HG03060 (cell line): ENCODE results near the gene STXBP2.

Experiments used
- ATAC-seq: cut with Tn5 transposase; IDR thresholded peaks from one replicate; pipeline ENCODE4 v1.9.1; 2021; ENCODE audit warnings: low read depth, moderate number of reproducible peaks; ENCODE audit not compliant: unreplicated experiment

The STXBP2 gene

DNA sequence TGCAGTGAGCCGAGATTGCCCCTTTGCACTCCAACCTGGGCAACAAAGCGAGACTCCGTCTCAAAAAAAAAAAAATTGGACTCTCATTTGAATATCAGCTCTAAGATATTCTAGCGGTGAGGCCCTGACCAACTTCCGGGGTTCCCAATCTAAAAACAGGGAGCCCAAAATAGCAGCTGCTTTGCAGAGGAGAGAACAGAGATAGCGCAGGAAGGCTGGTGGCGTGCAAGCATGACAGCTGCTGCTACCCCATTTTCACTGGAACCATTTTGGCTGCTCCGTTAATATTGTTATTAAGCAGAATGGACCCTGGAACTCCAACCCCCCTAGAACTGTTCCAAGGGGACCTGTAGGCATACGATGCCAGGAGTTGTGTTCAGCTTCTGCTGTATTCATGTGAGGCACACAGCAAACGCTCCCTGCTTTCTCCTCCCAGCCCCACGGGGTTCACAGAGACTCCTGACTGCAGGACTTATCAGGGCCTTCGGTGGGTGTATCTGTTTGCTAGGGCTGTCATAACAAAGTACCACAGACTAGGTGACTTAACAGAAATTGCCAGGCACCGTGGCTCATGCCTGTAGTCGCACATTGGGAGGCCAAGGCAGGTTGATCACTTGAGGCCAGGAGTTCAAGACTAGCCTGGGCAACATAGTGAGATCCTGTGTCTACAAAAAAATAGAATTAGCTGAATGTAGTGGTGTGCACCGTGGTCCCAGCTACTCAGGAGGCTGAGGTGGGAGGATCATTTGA, 11.5 kb downstream of the STXBP2 start:
- no peak for ATAC-seq

DNA sequence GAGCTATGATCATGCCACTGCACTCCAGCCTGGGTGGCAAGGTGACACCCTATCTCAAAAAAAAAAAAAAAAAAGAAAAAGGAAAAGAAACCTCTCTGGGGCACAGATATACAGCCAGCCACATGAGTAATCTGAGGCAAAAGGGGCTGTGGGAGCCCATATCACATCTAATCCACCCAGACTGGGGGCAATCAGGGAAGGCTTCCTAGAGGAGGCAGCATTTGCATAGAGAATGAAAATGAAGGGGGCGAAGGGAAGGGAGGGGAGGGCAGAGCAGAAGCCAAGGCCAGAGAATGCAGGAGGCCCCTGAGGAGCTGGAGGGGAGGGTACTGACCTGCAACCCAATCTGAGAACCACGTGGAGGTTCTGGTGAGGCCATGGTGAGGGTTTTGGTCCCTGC, 13.2 kb downstream of the STXBP2 start:
- no peak for ATAC-seq

DNA sequence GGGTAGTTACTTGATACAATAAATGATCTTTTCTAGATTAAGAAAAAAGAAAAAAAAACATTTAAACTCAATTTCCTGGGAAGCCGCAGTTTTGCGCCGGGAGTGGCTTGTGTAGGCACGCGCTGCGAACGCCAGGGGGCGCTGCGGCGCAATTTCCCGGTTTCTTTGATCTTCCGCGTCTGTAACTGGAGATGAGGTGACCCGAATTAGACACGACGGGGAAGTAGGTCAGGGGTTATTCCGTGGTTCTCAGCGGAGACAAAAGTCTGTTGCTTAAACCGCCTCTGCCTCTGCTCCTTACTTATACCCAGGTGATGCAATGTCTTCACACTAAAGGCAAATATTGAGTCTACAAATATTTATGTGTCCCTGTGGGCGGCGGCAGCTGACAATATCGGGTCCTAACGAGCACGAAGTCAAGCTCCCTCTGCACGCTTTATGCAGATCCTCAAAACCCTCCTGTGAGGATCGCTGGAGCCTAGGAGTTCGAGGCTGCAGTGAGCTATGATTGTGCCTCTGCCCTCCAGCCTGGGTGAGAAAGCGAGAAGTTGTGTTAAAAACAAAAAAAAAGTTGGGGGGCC, 15.2 kb downstream of the STXBP2 start:
- no peak for ATAC-seq

DNA sequence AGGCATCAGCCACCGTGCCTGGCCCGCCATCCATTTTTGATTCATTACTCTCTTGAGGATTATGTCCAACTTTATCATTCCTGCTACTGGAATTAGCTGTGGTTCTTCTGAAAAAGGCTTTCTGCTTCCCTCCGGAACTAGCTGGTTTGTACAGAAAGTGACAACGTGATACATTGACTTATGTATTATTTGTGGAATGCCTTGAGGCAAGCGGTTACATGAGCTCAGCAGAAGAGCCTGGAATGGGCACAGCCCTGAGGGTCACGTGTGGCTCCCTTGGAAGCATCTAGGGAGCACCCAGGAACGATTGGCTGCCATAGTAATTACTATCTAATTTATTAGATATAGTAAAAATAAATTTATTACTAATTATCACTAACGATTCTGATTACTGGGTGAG, 17.5 kb downstream of the STXBP2 start:
- ATAC-seq = no peak

DNA sequence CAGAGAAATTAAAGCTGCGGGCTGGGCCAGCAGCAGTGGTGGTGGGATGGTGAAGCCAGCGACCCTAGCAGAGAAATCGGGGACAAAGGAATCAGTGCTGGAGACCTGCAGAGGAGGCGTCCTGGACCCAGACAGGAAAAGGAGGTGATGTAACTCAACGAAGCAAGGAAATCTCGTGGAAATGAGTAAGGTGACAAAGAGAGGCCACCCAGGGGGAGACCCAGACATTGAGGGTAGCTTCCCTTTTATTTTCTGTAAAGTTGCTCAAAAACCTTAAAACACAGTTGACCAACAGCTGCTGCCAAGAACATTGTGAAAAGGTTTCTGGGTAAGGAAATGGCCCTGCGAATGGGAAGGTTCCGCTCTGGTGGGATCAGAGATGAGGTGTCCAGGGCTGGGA, 18.7 kb downstream of the STXBP2 start:
- no peak for ATAC-seq

DNA sequence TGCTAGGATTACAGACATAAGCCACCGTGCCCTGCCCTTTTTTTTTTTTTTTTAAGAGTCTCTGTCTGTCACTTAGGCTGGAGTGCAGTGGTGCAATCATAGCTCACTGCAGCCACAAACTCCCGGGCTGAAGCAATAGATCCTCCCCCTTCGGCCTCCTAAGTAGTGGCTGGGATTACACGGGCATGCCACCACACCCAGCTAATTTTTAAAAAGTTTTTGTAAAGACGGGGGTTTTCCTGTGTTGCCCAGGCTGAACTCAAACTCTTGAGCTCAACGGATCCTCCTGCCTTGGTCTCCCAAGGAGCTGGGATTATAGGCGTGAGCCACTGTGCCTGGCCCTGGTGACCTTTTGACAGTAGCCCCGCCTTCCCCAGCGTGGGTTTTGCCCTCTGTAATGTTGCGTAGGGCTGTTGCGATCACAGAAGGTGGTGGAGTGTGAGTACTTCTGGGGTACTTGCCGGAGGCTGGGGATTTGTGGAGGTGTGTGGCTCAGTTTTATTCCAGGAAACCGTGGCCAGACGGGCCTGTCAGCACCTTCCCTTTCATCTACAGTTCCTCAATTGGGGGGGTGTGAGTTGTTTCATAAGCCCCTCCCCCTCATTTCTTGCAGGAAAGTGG, 20.3 kb downstream of the STXBP2 start:
- no peak for ATAC-seq

DNA sequence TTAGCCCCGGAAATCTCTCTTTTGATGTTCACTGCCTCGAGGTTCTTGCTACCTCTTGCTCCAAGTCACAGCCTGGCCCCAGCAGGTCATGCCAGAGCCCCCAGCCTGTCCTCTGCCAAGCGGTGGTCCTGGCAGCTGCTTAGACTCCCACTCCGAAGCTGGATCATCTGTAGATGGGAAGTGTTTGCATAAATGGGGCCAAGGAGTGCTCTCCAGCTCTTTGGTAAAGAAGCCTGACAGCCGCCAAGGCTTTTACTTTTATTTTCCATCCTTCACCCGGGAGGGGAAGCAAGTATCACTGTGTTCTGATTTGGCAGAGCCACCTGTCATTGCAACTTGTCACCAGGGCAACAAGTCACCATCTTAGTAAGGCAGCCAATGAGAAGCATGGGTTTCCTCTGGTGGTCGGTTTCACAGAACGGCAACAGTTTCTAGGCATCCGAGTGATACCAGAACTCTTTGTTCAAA, 21.3 kb downstream of the STXBP2 start:
- ATAC-seq = no peak

DNA sequence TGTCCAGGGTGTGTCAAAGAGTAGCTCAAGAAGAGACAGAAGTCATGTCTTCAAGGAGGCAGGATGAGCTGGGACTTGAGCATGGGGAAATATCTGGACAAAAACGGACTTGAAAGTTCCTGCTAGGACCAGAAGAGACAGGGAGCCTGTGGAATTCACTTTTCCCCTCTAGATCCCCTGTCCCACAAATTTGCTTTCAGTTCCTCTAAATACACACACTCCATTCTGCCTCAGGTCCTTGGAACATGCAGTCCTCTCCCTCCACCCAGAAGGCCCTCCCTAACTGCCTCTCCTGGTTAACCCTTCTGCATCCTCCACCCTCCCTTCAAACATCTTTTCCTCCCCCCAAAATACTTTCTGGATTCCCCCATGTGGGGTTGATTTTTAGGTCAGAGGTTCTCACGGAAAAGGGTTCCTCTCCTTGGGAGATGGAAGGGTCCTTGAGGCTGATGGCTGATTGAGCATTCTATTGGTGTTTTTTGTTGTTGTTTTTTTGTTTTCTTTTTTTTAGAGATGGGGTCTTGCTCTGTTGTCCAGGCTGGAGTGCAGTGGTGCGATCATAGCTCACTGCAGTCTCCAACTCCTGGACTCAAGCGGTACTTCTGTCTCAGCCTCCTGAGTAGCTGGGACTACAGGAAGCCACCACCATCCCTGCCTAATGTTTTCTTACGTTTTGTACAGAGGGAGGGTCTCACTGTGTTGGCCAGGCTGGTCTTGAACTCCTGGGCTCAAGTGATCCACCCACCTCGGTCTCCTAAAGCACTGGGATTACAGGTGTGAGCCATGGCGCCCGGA, 25.0 kb downstream of the STXBP2 start:
- no peak for ATAC-seq

DNA sequence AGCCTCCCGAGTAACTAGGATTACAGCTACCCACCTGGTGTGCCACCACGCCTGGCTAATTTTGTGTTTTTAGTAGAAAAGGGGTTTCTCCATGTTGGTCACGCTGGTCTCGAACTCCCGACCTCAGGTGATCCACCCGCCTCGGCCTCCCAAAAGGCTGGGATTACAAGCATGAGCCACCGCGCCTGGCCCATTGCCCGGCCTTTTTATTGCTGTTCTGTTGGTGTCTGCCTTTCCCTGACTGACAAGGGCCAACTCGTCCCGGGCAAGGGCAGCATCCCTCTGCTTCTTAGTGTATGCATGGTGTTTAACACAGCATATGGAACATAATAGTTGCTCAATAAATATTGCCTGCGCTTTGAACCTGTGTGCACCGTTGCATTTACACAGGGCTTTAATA, 25.7 kb downstream of the STXBP2 start:
- no peak for ATAC-seq

DNA sequence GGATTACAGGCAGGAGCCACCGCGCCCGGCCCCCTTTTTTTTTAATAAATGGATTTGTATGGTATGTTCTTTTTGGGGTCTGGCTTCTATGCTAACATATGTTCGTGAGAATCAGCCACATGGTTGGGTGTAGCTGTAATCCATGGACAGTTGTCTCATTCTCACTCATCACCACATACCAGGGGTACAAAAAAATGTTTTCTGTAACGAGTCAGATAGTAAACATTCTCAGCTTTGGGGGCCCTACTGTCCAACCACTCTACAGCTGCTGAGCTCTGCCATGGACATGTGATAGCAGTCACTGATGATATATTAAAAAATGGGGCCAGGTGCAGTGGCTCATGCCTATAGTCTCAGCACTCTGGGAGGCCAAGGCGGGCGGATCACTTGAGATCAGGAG, 26.8 kb downstream of the STXBP2 start:
- ATAC-seq = no peak

DNA sequence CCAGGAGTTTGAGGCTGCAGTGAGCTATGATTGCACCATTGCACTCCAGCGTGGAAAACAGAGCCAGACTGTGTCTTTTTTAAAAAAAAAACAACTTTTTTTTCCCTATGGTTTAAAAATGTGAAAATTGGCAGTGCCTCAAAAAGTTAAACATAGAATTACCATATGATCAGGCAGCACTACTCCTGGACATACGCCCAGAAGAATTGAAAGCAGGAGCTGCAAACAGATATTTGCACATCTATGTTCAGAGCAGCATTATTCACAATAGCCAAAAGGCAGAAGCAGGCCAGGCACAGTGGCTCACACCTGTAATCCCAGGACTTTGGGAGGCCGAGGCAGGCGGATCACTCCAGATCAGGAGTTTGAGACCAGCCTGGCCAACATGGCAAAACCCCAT, 28.2 kb downstream of the STXBP2 start:
- ATAC-seq = no peak

DNA sequence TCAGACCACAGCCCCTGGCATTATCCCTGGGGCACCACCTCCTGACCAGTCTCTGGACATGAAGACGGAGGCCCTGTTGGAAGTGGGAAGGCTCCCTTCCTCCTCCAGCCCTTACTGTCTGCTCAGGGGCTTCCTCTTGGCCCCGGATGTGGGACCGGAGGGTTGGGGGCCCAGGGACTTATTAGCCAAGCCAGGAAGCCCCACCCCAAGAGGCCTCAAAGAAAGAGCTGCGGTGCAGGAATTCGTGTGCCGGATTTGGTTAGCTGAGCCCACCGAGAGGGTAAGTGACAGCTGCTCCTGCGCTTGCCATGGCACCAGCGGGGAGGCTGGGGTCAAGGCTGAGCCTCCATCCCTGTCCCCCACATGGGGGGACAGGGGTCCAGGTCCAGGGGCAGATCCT, 31.9 kb downstream of the STXBP2 start, which contains the start of gene RETN:
TSS of gene RETN (plus strand) at position 208 of the 400 bp plus-strand sequence. CDS start 278 bp downstream, outside the sequence.
- no peak for ATAC-seq

DNA sequence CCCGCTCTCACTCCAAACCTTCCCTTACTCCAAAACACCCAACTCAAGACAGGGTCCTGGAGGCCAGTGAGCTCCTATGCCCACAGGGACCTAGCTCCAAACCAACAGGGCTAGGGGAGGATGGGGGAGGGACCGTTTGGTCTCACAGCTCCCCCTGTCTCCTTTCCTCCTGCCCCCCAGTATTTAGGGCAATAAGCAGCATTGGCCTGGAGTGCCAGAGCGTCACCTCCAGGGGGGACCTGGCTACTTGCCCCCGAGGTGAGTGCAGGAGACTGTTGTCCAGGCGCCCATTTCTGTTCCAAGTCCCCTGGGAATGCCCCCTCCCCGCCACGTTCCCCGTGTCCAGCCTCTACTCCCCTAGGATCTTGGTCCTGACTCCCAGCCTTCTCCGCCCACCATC, 32.7 kb downstream of the STXBP2 start:
- no peak for ATAC-seq

DNA sequence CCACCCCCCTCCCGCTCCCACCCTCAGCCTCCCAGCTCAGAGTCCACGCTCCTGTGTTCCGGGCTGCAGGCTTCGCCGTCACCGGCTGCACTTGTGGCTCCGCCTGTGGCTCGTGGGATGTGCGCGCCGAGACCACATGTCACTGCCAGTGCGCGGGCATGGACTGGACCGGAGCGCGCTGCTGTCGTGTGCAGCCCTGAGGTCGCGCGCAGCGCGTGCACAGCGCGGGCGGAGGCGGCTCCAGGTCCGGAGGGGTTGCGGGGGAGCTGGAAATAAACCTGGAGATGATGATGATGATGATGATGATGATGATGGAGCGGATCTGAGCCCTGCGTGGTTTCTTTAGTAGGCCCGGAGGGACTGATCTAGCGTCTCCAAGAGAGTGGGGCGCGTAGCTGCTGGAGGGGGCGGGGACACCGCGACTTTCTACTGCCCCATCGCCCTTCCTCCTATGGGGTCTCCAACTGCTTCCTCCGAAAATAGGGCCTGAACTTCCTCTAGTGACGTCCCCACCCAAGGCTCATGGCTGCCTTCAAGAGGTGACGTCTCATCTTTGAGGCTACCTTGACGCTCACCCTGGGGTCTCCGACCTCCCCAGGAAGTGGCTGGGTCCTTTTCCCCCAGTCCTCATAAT, 33.4 kb downstream of the STXBP2 start:
- no peak for ATAC-seq

DNA sequence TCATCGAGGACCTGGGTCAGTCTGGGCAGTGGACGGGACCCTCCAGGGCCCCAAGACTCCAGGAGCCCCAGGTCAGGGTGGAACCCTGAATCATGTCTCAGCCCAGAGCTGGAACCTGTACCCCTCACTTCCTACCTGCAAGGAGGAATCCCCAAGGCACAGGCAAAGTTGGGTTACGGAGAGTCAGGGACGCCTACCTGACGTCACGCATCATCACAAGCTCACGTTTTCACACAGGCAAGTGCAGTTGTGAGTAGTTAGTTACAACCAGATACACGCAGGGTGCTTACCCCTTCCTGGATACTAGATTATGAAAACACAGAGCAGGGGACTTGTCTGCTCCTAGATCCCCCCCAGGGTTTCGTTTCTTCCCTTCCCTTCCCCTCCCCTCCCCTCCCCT, 33.9 kb downstream of the STXBP2 start:
- no peak for ATAC-seq

DNA sequence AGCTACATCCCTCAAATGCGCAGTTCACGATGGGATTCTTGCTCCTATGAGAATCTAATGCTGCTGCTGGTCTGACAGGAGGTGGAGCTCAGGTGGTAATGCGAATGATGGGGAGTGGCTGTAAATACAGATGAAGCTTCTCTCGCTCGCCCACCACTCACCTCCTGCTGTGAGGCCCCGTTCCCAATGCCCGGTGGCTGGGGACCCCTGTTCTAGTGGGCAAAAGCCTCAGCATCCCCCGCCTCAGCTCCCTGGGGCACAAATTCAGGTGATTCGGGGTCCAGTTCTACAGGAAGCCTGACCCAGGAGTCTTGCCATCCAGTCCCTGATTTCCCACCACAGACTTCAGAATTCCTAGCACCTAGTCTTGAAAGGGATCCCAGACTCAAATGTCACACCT, 35.6 kb downstream of the STXBP2 start:
- ATAC-seq = no peak

DNA sequence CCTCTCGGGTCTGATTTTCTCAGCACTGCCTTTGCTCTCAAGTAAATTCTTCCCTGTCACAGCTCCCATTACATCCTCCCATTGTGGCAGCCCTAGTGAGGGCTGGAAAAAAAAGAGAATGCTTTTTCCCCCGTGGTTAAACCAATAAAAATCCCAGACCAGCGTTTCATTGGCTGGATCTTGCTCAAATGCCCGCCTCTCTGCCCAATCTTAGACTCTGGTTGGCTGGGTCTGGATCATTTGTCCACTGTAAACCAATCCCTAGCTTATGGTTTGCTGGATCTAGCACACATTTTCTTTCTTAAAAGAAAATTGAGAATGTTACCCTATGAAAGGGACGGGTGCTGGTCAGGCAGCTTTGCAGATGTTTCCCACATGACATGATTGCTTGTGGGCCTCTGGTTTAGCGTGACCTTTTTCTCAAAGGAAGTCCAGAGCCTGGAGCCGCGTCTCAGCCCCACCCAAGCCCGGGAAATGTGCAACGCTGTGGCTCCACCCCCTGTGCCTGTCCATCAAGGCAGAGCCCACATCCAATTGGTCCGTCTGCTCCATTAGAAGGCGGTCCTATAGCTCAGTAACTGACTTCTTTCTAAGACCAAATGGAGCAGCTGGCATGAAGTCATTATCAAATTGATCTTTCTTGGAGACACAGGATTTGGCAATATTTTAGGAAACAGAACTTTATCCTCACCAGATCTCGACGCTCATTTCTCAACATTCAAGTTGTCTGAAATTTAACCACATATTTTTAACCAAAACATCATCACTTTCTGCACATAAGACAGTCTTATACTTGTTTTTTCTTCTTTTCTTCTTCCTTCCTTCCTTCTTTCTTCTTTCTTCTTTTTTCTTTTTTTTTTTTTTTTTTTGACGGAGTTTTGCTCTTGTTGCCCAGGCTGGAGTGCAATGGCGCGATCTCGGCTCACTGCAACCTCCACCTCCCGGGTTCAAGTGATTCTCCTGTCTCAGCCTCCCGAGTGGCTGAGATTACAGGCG, 37.4 kb downstream of the STXBP2 start:
- ATAC-seq = no peak

DNA sequence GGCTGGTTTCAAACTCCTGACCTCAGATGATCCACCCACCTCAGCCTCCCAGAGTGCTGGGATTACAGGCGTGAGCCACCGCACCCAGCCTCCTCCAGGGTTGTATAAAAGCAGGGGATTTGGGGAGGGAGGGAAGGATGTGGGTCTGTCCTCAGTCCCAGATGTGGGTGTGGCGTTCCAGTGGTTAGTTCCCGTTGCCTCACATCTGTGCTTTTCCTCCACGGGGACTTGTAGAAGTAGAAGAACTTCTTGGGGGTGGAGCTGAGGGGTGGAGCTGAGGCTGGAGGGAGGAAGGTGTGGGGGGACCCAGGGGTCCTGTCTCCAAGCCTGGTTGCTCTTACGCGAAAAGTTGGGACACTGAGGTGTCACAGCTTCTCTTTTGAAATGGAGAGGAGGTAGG, 39.5 kb downstream of the STXBP2 start:
- ATAC-seq = no peak

DNA sequence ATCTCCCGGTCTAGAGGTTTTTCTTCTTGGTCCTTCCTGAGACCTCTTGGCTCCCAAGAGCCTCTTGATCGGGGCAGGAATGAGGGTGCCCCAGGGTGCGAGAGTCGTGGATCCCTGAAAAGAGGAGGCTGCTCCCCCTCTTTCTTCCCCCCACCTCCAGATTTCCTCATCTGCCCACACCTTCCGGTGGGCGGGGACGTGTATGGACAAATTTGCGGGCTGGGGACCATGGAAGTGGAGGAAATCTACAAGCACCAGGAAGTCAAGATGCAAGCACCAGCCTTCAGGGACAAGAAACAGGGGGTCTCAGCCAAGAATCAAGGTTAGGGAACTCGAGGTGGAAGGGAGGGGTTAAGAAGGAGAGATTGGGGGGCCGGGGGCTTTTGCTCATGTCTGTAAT, 39.9 kb downstream of the STXBP2 start, which contains the start of gene MCEMP1:
TSS of gene MCEMP1 (plus strand) at position 237 of the 400 bp plus-strand sequence. CDS start at position 268, 31 bp downstream.
- no peak for ATAC-seq
